Measurements from ENCODE around the gene AADACL4.

GRCh38 chr1:12614402-12615158 lies 29.3 kb upstream of the AADACL4 start:
- TF ChIP-seq CTCF (IDR thresholded peaks at IDR 0.05; ENCODE audit: low read depth, low read length) (no peak), MAX (IDR thresholded peaks at IDR 0.05; ENCODE audit: low read depth, low read length) (no peak), POLR2A (IDR thresholded peaks at IDR 0.05; ENCODE audit: extremely low read depth, insufficient read length) (no peak), MYC (IDR thresholded peaks at IDR 0.05; ENCODE audit: low read depth, low read length) (no peak)
